Putamen (tissue), 1 donor: ENCODE results near the gene STEAP3.

Source experiments
- DNase-seq: peaks from one replicate; pipeline ENCODE4 v3.0.0-alpha.2; 2016; ENCODE audit warnings: low spot score

Gene STEAP3

DNA sequence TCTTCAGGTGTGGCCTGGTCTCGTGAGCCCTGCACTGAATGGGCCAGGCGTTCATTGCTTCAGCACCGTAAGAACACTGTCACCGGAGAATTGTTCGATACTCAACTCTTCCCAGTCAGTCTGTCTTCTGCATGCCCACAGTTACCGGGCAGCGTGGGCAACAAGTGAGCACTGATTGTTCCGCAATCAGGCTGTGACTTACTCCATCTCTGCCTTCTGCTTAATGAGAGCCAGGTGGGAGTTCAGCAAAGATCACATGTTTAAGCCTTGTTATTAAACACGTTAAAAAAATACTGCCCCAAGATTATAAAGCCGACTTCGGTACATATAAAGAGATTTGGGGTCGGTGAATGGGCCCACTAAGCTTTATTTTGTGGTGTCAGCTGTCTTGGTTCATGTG, 3.7 kb downstream of the STEAP3 start:
- no peak for DNase-seq

DNA sequence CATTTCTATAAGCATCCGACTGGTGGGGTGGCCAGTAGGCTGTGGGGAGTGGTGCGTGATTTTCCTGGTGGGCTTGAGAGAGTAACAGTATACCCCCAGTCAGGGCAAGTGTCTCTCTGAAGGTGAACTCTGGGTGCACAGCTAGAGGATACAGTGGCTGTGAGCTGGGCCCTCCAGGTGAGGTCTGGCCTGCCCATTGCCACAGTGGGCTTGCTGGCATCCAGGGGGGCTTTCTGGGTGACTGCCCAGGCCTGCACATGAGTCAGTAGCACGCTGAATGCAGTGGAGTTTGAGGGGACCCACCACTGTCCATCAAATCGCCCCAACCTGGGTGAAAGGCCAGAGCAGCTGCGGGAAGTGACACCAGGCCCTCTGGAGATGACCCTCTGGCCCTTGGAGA, 4.5 kb downstream of the STEAP3 start:
- DNase-seq = no peak

DNA sequence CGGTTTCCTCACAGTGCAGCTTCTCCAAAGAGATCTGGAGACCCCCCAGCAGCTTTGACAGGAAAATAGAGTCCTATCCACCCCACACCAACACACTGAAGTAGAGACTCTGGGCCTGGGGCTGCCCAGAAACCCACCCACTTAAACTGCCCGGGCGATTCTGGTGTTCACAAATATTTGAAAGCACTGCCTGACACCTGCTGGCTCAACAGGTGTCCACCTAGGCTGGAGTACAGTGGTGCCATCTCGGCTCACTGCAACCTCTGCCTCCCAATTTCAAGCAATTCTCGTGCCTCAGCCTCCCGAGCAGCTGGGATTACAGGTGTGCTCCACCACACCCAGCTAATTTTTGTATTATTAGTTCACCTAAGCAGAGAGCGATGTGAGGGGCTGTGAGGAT, 5.3 kb downstream of the STEAP3 start:
- no peak for DNase-seq

DNA sequence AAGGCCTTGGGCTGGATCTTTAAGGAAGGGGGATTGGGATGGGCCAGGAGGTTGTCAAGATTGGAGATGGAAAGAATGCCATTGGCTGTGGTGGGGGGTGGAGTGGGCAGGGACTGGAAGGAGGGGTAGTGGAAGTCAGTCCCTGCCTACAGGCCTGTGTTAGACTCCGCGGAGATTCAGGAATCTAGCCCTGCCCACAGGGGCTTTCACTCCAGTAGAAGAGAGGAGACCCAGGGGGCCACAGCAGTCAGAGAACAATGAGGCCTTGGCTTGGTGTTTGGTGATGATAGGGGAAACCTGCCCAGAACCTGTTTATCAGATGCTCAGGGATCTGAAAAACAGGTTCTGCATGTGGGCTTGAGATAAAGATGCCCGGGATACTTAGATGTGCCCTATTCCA, 6.1 kb downstream of the STEAP3 start:
- DNase-seq = no peak

DNA sequence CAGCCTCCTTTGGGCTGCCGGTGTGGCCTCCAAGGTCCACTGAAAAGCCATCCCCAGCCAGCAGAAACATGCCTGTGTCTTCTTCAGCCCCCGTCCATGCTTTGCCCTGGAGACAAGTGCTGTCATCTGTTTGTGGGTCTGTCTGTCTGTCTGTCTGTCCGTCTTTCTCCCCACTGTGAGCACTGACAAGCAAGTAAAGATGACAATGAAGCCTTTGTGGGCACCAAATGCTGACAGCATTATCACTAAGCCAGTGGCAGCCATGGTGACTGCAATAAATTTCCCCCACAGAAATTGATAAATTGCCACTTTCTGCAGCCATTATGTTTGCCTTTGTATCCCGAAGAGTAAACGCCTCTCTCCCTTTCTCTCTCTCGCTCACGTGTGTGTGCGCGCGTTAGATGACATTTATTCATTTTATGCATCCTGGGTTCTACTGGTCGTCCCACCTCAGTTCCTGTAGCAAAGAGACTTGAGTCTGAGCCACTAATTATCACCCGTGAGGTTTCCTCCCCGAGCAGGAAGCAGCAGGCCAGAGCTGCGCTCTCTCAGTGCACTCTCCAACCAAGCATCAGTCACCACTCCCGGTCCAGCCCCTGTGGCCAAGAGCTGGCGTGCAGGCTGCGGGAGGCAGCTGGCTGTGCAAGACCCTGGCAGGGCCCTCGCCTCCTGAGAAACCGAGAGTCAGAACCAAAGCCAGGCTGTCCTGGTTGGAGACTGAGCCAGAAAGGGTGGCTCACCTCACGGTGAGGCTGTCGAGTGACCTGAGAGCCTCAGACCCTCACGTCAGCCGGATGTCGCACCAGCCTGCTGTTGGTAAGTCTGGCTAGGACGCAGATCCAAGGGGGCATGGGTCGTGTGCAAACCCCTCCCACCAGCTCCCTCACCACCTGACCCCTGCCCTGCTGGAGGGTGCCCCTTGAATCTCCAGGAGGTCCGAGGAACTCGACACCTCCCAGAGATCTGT, 6.9 kb downstream of the STEAP3 start:
- DNase-seq = no peak

DNA sequence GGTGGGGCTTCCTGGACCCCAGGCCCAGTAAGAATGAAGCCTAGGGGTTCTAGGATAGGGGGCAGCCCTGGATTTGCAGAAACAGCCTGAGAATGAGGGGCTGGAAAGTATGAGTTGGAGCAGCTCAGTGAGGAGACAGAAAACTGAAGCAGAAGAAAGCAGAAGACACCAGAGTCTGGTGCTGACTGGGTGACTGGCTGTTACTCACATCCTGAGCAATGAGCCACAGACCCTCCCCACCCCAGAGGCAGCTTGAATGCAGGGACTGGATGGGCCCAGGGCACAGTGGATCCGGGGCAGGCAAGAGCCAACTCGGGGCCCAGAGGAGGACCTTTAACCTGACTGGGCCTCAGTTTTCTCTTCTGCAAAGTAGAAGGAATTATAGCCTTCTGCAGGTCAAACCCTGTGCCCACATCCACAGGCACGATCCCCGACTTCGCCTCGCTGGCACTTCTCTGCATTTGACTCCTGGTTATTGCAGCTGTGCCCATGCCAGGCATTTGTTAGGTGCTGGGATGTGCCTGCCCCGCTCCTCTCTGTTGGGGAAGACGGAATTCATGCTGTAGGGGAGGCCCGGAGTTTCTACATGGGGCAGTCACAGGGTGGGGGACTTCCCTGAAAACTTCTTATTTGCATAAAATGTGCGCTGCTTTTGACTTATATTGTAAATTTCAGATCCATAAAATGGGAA, 8.5 kb downstream of the STEAP3 start:
- DNase-seq = no peak

DNA sequence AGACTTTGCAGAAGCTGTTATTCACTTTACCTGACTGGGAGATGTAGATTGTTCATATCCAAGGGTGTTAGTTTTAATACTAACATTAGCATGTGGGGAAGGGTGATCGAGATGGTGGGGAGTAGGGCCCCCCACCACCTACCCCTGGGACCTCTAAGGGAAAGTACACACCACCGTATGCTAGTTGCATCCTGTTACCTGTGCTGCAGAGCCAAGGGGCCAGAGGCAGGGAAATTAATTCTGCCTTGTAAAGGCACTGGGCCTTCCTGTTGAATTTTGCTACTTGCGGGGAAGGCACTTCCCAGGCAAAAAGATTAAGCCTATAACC, 9.0 kb downstream of the STEAP3 start:
- DNase-seq = no peak

DNA sequence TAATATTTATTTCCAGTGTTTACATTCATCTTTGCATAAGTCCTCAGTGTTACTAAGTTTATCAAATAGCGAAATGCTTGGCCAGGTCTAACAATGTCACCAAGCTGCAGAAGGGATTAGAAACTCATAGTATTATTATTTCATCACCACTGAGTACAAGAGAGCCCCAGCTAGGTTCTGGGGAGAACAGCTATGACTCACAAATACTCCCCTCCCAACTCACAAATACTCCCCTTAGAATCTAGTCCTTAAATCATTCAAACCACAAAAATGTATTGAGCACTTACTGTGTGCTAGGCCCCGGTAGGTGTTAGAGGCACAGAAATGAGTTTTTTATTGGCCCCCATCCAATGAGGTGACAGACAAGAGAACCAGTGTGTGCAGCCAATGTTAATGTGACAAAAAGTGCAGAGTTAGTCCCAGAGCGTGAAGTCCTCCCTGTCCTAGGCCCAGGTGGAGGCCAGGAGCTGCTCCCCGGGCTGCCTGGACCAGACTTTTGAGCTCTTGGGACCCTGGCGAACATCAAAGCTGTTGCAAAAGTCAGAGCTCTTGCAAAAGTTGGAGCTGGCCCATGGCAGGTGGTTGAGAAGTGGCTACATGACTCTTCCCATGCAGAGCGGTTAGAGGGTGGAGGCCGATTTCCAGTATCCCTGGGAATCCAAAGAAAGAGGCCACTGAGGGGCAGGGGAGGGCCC, 9.8 kb downstream of the STEAP3 start:
- no peak for DNase-seq

DNA sequence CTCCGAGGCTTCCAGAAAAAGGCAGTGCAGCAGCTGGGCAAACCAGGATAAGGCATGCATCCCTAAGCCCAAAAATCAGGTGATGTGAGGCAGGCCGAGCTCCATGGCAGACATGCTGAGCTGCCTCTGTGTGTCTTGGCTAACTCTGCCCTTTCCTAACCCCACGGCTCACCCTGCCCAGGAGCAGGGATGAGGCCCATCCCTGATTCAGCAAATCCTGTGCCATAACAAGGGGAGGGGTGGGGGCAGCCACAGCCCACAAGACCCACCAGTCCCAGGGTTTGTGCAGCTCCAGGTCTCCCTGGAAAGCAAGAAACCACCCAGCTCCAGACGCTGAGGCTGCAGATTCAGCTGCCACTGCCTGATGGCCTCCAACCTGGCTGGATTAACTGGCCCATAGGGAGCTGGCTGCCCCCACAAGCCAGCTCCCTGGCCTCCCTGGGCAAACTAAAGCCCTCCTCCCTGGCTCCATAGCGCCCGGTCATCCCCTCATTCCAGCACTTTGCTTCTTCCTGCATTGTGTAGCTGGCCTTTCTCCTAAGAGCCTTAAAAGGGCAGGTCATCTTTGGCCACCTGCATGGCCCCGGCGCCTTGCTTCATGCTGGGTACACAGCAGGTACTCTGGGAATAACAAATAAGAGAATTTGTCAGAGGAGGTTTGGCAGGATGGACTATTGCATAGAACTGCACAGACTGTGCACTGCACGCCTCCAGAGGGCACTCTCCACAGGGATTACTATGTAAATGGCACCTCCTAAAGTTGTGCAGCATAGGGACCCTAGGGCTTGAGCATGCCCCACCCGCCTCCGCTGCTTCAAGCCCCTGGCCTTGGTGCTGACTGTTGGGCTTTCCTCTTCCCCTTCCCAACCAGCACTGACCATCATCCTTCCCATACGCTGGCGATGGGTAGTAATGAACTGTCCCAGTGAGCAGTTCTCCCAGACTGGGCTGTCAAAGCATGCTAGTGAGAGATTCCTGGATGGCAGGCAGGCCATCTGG, 10.7 kb downstream of the STEAP3 start:
- no peak for DNase-seq

DNA sequence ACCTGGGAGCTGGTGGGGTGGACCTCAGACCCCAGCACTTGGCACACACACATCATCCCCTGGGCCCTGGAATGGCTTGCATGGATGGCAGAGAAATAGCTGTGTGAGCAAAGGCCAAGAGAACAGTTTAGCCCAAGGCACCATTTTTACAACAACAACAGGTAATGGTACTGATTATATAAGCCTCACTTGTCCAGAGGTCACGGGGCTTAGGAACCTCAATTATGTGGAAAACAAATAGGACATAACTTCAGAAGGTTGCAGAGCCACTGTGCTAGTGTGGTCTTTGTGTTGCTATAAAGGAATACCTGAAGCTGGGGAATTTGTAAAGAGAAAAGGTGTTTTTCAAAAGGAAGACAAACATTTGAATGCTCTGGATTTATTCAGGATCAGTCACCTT, 13.2 kb downstream of the STEAP3 start:
- DNase-seq = no peak

DNA sequence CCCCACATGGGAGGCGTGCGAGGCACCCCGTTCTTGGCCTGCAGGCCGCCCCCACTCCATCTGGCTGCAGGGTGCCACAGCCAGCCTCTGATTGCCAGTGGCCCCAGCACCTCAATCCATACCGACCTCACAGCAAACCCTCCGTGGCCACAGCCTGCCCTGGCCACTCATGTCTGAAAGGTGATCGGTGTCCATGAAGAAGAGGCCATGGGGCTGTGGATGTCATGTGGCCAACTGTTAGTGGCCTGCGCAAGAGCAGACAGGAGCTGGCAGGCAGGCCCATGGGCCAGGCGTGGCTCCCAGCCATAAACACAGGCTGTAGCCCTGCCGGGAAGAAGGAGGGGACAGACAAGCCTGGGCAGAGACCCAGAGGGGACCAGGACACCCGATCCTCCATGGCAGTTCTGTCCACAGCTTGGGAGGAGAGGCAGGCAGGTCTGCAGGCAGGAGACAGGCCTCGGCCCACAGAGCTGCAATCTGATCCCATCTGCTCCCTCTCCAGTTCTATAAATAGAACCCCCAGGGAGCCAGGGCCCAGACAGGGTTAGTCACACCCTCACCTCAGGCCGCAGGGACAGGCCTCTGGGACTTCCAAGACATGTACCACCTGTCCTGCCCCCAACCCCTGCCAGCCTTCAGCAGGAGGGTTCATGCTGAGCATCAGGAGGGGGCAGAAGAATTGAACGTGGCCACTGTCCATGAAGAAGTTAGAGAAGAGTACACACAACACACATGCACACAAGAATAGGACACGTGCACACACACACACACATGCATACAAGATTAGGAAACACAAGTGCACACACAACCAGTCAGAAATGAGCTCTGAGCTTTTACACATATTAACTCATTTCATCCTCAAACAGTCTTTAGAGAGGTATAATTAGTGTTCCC, 16.9 kb downstream of the STEAP3 start:
- no peak for DNase-seq

DNA sequence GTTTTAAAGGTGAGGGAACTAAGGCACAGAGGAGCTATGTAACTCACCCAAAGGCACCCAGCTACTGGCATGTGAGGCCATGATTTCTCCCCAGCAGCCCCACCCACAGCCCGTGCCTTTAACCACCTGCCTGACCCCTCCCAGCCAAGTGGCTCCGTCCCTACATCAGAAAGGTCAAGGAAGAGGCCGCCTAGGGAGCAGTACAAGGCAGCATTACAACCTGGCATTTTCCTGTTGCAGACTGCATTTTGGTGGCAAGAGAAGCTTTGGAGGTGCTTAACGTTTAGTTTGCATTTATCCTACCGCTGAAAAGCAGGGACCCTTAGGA, 17.5 kb downstream of the STEAP3 start:
- DNase-seq = no peak

DNA sequence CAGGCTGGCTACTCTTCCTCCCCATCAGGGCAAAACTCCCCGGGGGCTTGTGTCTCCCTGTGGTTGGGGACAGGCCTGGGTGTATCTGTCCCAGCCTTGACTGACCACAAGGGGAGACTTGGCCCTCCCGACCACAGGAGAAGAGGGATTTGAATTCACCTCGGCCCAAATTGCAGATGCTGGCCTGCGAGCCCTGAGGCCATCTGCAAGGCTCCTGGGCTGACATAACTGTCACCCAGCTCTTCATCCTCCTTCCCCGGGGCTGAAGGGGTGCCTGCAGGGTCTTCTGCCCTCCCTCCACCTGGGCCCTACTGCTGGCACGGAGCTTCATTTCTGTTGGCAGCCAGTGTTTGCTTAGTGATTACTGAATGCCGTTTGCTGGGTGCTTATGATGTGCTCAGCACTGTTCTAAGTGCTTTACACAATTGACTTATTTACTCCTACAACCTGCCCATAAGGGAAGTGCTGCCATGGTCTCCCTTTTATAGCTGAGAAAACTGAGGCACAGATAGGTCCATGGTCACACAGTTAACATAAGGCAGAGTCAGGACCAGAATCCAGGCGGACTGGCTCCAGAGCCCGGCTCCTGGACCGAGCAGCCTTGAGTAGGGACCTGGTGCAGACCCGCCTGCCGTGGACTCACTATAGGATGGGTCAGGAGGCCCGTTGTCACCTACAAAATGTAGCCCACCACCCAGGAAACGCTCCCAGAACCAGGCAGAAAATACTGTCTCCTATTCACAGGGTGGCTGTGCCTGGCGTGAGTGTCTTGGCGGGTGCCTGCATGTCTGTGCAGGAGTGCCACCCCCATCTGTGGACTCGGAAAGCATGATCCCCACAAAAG, 18.9 kb downstream of the STEAP3 start:
- DNase-seq = no peak

DNA sequence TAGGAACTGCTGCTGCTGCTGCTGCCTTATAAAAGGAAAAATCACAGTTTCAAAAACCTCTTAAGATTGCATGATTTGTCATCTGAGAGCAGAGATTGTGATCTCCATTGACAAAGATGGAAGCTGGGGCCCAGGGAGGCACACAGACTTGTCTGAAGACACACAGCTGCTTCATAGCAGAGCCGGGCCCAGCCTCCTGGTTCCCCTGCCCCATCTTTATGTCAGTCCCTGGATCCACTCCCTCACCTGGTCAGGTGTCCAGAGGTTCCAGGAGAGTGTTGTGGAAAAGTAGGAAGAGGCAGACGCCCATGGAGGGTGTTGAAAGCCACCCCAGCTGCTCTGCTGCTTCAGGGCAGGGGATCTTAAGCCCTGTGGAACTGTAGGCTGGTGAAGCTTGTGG, 20.0 kb downstream of the STEAP3 start:
- DNase-seq = no peak

DNA sequence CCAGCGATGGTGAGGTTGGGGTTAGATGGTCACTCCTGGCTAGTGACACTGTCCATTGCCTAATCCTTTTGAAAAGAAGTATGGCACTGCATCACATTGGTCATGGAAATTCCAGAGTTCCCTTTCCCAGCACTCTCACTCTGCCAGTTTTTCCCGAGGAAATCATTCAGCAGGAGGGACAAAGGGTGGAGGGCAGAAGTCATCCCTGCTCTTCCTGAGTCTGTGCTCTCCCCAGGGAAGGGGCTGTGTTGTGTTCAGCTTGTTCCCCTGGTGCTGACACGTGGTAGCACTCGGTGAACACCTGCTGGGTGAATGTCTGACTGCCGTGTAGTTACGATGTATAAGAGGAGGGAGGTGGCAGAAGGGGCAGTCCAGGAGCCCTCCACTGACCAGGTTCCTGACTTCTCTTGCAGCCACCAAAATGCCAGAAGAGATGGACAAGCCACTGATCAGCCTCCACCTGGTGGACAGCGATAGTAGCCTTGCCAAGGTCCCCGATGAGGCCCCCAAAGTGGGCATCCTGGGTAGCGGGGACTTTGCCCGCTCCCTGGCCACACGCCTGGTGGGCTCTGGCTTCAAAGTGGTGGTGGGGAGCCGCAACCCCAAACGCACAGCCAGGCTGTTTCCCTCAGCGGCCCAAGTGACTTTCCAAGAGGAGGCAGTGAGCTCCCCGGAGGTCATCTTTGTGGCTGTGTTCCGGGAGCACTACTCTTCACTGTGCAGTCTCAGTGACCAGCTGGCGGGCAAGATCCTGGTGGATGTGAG, 21.6 kb downstream of the STEAP3 start:
- no peak for DNase-seq

DNA sequence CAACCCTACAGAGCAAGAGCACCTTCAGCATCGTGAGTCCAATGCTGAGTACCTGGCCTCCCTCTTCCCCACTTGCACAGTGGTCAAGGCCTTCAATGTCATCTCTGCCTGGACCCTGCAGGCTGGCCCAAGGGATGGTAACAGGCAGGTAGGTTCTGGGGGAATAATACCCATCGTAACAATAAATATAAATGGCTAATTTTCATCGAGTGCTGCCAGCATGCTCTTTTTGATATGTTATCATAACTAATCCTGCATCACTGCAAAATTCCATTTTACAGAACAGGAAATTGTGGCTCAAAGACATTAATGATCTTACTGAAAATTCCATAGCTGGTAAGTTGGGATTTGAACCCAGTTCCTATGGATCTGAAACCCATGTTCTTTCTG, 22.2 kb downstream of the STEAP3 start:
- DNase-seq = no peak

DNA sequence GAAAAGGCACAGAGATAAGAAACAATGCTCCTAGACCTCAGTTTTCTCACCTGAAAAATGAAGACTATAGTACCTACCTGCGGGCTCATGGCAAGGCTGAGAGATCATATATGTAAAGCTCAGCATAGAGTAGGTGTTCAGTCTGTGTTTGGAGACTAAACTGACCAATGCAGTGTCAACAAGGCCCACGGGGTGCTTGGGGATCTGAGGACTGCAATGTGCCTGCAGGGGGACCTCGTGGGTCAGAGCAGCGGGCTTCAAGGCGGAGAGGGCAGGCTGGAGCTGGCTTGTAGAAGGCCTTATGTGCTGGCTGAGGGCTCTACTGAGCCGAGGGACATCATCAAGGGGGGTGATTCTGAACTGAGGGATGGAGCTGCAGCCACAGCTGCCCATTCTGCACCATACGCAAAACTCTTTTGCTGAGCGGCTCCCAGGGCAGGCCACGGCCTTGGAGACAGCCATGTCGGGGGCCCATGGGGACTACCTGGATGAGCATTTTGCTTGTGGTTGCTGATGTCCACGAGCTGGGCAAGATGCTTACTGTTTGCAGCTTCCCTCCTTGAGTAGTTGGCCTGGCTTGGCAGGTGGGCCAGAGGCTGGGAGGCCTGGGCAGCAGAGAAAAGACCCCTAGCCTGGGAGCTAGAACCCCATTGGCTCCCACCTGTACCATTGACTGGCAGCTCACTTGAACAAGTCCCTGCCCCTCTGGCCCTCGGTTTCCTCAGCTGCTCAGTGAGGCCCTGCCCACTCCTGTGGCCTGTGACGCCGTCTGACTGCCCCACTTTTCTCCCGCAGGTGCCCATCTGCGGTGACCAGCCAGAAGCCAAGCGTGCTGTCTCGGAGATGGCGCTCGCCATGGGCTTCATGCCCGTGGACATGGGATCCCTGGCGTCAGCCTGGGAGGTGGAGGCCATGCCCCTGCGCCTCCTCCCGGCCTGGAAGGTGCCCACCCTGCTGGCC, 23.5 kb downstream of the STEAP3 start:
- no peak for DNase-seq

DNA sequence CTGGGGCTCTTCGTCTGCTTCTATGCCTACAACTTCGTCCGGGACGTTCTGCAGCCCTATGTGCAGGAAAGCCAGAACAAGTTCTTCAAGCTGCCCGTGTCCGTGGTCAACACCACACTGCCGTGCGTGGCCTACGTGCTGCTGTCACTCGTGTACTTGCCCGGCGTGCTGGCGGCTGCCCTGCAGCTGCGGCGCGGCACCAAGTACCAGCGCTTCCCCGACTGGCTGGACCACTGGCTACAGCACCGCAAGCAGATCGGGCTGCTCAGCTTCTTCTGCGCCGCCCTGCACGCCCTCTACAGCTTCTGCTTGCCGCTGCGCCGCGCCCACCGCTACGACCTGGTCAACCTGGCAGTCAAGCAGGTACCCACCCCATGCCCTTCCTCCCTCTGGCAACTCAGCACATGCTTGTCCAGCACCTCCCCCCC, 24.2 kb downstream of the STEAP3 start:
- no peak for DNase-seq
